Stimulated activated CD4-positive, alpha-beta T cell treated with anti-CD3 and anti-CD28 coated beads, Interleukin-1b, Interleukin-23, amount 100 ng/mL, for 24 hours (primary cell): Measurements from ENCODE around the gene GFOD1.
"Not testable (repeated sequence)": the region's sequence is repeated elsewhere in the genome, so short reads cannot be mapped to it uniquely, and the experiment has no call there.

Experiments used
- DNase-seq, 4 experiments: peaks; one replicate each; pipeline ENCODE4 v3.0.0-alpha.2; 2020; ENCODE audit warnings: low read depth in 4 of 4, low spot score in 1 of 4

The GFOD1 gene

DNA sequence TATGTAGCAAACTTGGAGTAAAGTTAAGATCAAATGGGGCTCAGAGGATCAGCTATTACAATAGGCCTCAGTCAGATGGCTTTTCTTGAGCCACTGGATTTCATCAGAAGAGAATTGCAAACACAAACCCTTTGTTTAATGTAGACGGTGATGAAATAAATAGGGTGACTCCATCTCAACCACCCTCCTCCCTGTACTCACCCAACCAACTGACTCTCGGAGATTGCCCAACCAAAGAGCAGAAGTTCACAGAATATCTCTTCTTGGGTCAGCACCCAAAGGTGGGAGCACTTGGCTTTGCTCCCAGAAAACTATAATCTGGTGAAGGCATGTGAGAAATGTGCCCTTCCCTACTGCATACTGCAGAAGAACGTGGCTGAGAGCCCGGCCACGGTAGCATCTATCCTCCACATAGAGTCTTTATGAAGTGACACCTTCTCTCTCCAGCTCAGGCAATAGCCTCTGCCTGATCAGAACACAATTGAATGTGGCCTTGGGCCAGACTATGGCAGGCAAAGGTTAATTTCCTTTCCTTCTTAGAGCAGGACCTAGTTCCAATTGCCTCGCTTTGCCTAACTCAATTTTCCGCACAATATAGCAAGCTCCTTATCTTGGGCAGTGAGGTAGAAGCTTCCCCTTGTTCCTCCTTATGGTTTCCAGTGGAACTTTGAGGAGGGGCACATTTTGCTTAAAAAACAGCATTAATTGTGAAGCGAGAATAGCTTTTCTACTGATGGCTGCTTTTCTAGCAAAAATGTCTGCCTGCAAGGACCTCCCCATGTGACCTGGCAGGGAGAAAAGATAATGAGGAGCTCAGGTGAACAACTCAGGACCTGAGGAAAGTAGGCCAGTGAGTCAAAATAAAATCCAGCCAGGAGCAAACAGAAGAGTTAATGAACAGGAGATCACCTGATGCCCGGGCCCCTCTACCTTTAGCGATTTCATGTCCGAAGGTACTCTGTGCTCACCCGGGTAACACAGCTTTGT, 79.4 kb downstream of the GFOD1 start:
- DNase-seq: no peak

- DNase-seq: no peak
Measured at GRCh38 chr6:13407368-13407708, 80.1 kb downstream of the GFOD1 start.

DNA sequence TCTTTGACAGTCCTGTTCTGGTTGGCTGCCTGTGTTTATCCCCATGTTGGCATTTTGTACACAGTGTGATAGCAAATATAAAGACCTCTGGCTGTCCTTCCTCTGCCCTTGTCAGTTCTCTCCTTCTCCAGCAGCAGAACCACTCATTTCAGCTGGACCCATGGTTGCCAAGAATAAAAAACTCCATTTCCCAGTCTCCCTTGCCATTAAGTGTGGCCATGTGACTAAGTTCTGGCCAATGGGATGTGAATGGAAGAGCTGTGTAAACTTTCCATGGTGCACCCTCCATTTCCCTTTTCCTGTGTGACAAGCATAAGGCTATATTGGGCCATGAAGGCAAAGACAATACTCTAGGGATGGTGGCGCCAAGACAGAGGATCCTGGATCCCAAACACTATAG, 80.6 kb downstream of the GFOD1 start:
- no peak for DNase-seq

DNA sequence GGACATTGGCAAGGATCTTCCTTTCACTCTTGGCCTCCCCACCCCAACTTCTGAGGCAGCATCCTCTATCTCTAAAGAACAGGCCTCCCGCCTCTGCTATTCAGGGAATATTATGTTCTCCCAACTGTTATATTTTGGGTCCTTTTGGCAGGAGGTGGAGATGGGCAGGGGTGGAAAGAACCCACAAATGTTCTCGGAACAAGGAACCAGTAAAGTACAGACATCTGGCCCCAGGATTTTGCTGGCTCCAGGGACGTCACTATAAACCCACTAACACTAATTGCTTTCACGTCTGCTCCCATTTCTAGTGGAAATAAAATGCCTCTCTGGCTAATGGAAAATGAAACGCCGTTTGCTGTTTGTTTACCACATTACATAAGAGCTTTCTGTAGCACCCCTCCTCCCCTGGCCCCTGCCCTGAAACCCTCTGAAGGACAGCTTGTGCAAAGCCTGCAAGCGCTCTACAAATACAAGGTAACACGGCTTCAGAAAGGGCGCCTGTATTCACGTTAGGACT, 81.4 kb downstream of the GFOD1 start:
- DNase-seq: no peak

- DNase-seq: no peak
Measured at GRCh38 chr6:13404892-13405254, 82.5 kb downstream of the GFOD1 start.

DNA sequence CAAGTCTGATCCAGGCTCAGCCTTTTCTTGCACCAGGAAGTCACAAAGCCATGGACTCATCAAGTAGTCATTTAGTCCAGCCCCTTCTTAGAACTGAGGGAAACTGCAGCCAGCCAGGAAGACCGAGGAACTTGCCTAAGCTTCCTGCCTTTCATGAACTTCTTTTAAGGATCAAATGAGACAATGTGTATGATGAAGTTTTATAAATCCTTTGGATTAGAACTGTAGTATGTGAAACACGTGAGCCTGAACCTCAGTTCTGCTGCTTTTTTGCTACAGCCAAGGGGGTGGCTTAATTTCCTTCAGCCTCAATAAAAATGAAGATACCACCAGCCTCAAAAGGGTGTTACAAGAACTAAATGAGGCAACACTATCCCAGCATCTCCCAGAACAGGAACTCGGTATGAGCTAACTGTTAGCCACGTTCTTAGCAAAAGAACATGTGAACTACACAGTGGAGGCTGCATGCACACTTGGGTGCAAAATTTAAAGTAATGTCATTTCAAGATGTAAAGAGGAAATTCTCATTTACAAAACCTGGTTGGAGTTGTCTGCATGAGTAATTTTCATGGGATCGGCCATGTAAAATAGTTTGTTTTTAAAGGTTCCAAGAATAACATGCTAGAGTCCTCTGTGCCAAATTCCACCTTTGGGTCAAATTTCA, 83.0 kb downstream of the GFOD1 start:
- DNase-seq: no peak

DNA sequence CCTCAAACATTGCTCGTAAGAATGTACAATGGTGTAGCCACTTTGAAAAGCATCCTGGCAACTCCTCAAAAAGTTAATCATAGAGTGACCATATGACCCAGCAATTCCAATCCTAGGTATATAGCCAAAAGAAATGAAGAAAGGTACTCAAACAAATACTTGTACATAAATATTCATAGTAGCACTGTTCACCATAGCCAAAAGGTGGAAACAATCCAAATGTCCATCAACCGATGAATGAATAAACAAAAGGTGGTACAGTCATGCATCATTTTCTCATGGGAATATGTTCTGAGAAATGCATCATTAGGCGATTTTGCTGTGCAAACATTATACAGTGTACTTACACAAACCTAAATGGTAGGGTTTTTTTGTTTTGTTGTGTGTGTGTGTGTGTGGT, 84.7 kb downstream of the GFOD1 start:
- no peak for DNase-seq

DNA sequence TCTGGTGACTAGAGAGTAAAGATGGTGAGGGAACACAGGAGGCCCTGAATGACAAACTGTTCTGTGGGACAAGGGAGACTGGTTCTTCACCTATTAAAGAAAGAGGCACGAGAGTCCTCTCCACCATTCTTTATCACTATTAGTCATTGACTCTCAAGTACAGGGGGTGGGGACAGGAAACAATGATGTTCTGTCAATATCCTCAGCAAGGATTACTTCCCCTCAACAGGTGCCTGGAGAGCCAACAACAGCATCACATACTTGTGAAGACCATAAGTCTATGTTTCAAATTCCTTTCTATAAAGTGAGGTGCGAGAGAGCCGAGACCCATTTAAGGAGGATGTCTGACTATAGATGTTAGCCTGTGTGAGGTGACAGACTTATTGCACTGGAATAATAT, 86.6 kb downstream of the GFOD1 start:
- no peak for DNase-seq

GRCh38 chr6:13398421-13398994, 88.9 kb downstream of the GFOD1 start:
- no peak for DNase-seq

DNA sequence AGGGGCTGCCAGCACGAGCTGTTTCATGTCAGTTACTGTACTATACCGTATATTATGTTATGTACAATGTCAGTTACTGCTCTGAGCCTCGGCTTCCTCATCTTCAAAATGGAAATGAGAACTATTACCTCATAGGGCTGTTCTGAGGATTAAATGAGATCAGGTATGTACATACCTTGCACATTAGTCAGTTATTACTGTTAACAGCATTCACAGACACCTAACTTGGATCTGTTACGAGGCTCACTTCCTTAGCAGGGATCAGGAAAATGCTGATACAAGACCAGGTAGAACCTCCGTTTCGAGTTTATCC, 89.4 kb downstream of the GFOD1 start:
- DNase-seq: no peak

DNA sequence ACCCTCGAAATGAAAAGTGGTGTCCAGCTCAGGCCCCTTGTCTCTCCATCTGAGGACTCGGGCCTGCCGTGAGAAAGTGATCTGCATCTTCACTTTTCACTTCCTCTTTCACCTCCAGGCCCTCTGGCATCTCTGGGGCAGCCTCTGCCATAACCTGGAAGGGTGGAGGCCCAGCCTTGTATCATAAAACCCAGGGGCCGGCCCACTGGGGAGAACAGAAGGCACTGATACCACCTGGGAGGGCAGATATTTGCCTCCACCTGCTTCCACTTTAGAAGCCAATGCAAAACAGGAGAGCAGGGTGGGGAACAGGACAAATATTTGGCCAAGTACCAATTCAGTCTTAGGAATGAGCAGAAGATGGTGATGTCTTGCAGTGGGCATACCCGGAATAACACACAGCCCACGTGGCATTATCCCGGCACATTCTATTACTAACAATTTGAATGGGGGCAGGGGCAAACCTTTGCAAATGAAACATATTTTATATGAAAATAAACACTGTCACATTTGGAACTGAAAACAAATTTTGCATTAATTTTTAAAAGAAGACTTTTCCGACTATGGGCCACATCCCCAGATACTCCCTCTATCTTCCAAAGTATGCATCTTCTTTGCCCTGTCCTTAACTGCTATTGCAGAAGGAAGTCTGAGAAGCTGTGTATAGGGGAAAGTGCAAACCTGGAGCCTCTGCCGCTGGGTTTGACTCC, 89.9 kb downstream of the GFOD1 start:
- DNase-seq: no peak

GRCh38 chr6:13396241-13396792, 91.1 kb downstream of the GFOD1 start:
- no peak for DNase-seq

- DNase-seq: no peak
Measured at GRCh38 chr6:13395272-13396237, 91.8 kb downstream of the GFOD1 start.

DNA sequence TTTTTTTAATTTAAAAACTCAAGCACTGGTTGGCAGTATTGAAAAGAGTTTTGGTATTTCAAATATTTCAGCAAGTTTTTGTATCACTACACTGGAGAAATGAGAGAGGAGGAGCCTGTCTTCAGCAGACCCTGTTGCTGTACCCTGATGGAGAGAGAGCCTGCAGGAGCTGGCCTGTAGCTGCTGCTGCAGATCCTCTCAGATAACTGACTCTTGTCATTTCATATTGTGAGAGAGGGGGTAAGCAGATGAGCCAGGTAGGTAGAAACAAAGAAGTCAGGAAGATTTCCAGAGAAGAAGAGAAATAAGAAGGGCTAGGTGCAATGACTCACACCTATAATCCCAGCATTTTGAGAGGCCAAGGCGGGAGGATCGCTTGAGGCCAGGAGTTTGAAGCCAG, 94.9 kb downstream of the GFOD1 start:
- DNase-seq: no peak

DNA sequence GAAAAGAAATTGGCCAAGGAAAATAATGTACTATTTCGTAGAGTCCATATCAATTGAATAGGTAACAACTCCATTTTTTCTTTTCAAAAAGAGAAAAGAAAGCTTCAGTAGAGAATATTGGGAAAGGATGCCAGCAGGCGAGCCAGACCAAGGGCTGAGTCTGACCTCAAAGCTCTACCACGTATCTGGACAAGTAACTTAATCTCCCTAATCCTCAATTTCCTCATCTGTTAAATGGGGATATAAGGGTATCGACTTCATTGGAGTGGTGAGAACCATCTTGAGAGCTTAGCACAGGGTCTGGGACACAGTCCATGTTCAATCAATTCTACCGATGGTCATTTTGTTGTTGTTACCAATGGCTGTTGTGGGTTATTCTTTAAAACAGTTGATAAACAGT, 95.9 kb downstream of the GFOD1 start:
- no peak for DNase-seq

GRCh38 chr6:13390658-13391057, 96.7 kb downstream of the GFOD1 start:
- no peak for DNase-seq

GRCh38 chr6:13389237-13389636, 98.2 kb downstream of the GFOD1 start:
- DNase-seq: not testable (repeated sequence)

DNA sequence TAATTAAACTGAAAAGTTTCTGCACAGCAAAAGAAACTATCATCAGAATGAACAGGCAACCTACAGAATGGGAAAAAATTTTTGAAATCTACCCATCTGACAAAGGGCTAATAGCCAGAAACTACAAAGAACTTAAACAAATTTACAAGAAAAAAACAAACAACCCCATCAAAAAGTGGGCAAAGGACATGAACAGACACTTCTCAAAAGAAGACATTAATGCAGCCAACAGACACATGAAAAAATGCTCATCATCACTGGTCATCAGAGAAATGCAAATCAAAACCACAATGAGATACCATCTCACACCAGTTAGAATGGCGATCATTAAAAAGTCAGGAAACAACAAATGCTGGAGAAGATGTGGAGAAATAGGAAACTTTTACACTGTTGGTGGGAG, 98.6 kb downstream of the GFOD1 start:
- DNase-seq: not testable (repeated sequence)

DNA sequence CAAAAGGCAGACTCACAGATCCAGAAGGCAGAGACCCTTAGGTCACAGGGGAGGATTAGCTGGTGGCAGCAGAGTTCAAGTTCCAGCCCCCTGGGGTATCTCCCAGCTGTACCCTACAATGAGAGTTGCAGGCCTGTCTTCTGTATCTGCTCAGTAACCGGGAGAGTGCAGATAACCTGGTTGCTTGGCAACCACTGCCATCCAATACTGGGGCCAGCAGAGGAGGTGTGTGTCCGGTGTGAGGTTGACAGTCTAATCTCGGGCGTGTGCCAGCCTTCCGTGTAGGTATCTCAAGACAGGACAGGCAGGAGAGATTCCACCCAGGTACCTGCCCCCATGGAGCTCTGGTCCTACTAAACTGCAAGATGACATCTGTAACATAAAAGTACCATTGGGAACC, 102.4 kb downstream of the GFOD1 start:
- DNase-seq: no peak

- no peak for DNase-seq
Measured at GRCh38 chr6:13384506-13384905, 102.9 kb downstream of the GFOD1 start.
